ENCODE data around the gene DAPK1.

GRCh38 chr9:87741891-87742290 lies 244.2 kb downstream of the DAPK1 start:
- TF ChIP-seq POLR2AphosphoS5 (IDR thresholded peaks at IDR 0.05; ENCODE audit: insufficient read depth, low read depth, low read length) = no peak
- TF ChIP-seq CTCF (IDR thresholded peaks at IDR 0.05; ENCODE audit: extremely low read depth in 1 of 2, insufficient read depth in 1 of 2, low read depth in 1 of 2, low read length in 2 of 2) = no peak
